Measurements from ENCODE around the gene TECTB. TPM values are rescaled to one million over a fixed set of nuclear protein-coding genes. Genes with fewer than 3 reads are reported as not detected.

The TECTB gene
- total RNA-seq, 1 experiment from 2014 or later, result 0.07 TPM

- RAD21 ChIA-PET (ENCODE audit: low non-redundant PET in 1 of 2, low total read pairs in 2 of 2, uncharacterized antibody in 2 of 2, unreplicated experiment in 2 of 2), result no interaction called here
- CTCF ChIA-PET, result no interaction called here
- H2AFZ ChIP-seq (ENCODE audit: low read depth, low read length, poor library complexity, severe bottlenecking), result no peak overlapping the region
- H3K27me3 ChIP-seq (ENCODE audit: insufficient read depth, low read length), result no peaks in the 10 kb centered on the region
- BruUV-seq (replicated peaks), result no TSS peak
- TF ChIP-seq ZBTB33 (IDR thresholded peaks at IDR 0.05; ENCODE audit: extremely low read depth, insufficient replicate concordance, low read length) (no peak), ELF1 (IDR thresholded peaks at IDR 0.05; ENCODE audit: borderline replicate concordance, low read depth) (no peak), POLR2AphosphoS5 (IDR thresholded peaks at IDR 0.05; ENCODE audit: low read depth, low read length) (no peak), MAX (IDR thresholded peaks at IDR 0.05) (no peak), EGR1 (IDR thresholded peaks at IDR 0.05; ENCODE audit: low read depth) (no peak), REST (IDR thresholded peaks at IDR 0.05; ENCODE audit: low read depth) (no peak)
- intact Hi-C loops (cut with micrococcal nuclease), result no loop called here
- peaks cover 0 to 7% of the 10 kb centered on the region in 2 experiments; a peak in 2 of 4 replicates for H3K4me1 ChIP-seq (ENCODE audit: control insufficient read depth in 1 of 2, insufficient read depth in 2 of 2, low read length in 2 of 2)
- H3K36me3 ChIP-seq (ENCODE audit: control insufficient read depth in 1 of 2, insufficient read depth in 2 of 2, low read length in 2 of 2), result no peaks in the 10 kb centered on the region
- POLR2A ChIA-PET, result no interaction called here
- H3K27ac ChIP-seq (ENCODE audit: low read depth, low read length), result no peak overlapping the region
- DNase-seq (ENCODE audit: low read depth, low spot score) (no peak), ATAC-seq (no peak)
- H4K20me1 ChIP-seq (ENCODE audit: insufficient read depth), result no peaks in the 10 kb centered on the region
- no peak overlapping the region for H3K4me2 ChIP-seq (ENCODE audit: low read length)
- no peaks in the 10 kb centered on the region for H3K9me3 ChIP-seq (ENCODE audit: control insufficient read depth in 1 of 2, insufficient read depth in 1 of 2, low read depth in 1 of 2, low read length in 2 of 2)
- no peaks in the 10 kb centered on the region for H3K79me2 ChIP-seq (ENCODE audit: insufficient read depth, low read length)
- no peak overlapping the region for H3K9ac ChIP-seq (ENCODE audit: low read length)
- no peak overlapping the region for H3K4me3 ChIP-seq (replicated peaks in 1 of 2; ENCODE audit: low read depth in 1 of 2, low read length in 2 of 2)
- no peaks in the 10 kb centered on the region for H3K9me2 ChIP-seq (ENCODE audit: insufficient read depth)
These were observed 7.5 kb upstream of the TECTB start for GRCh38 chr10:112275512-112276245.

Data from HCT116 (cell line).